Brain microvascular endothelial cell (primary cell): ENCODE results near the gene ADAMTSL2.

Experiments used
- DNase-seq: peaks from one replicate; pipeline ENCODE4 v3.0.0-alpha.2; 2020
- H3K27ac ChIP-seq: fragments of 250-450 bp; sonication (Bioruptor Pico); 2 replicates; pipeline ENCODE4 v1.5.1; 2020; ENCODE audit warnings: mild to moderate bottlenecking, moderate library complexity
- H3K27me3 ChIP-seq: fragments of 250-450 bp; sonication (Bioruptor Pico); replicated peaks from 2 replicates; pipeline ENCODE4 v1.5.1; 2020; ENCODE audit warnings: mild to moderate bottlenecking
- H3K36me3 ChIP-seq: fragments of 250-450 bp; sonication (Bioruptor Pico); replicated peaks from 2 replicates; pipeline ENCODE4 v1.5.1; 2020; ENCODE audit warnings: mild to moderate bottlenecking
- H3K4me3 ChIP-seq: 2 replicates; pipeline ENCODE4 v1.5.1; 2011; ENCODE audit warnings: low read depth, mild to moderate bottlenecking, control low read depth, low read length, moderate library complexity
- CTCF ChIP-seq: IDR thresholded peaks from 2 replicates; pipeline ENCODE4 v1.5.1; 2011; ENCODE audit warnings: low read depth, mild to moderate bottlenecking, moderate library complexity, low read length, control low read depth, inconsistent platforms; ENCODE audit errors: missing control alignments
- in situ Hi-C: cut with HindIII; loops from 2 replicates; pipeline ENCODE4 v1.10.0; 2017; ENCODE audit warnings: low sequenced_read_pairs, low pct_ligation_motif_present

The ADAMTSL2 gene

DNA sequence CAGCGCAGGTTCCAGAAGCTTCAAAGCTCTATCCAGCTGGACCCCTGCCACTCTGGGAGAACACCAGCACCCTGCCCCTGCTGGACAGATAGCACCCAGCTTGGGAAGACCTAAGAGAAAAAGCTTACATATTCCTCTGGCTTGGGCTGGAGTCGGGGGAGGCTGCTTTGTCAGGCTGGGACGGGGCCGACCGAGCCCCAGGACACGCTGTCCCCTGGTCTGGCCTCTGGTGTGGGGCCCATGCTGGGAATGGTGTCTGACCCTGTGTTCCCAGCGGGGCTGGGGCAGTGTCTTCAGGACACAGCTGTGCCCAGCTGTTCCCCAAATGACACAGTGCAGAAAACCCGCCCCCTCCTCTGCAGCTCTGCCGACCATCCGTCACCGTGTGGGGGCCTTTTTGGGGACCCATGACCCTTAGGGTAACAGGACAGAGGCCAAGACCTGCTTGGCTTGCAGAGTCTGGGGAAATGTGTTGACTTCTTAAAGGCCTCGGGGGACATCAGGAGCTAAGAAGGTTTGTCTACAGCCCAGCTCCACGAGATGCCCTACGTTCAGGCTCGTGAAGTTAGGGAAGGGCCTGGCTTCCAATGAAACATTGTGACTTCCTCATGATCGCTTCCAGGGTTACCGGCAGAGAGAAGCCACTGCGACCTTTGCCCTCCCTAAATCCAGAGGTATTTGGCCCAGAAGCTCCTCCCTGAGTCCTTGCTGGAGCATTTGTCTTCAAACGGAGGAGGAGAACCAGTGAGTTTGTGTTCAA lies 35.2 kb upstream of the ADAMTSL2 start:
- Histone ChIP-seq H3K36me3 (no peaks in the 10 kb centered on the region), H3K27me3 (peaks cover 2% of the 10 kb centered on the region), H3K4me3 (no peak overlapping the region), H3K27ac (no peak overlapping the region)
- no peak for TF ChIP-seq CTCF
- no peak for DNase-seq
- in situ Hi-C loops = no loop called here

GRCh38 chr9:133499892-133500270 lies 34.6 kb upstream of the ADAMTSL2 start:
- in situ Hi-C loops = no loop called here
- H3K27ac ChIP-seq = no peak overlapping the region
- TF ChIP-seq CTCF = no peak
- no peak for DNase-seq
- H3K4me3 ChIP-seq = no peak overlapping the region
- peaks cover 2% of the 10 kb centered on the region for H3K27me3 ChIP-seq
- no peaks in the 10 kb centered on the region for H3K36me3 ChIP-seq

- Histone ChIP-seq H3K4me3 (no peak overlapping the region), H3K36me3 (no peaks in the 10 kb centered on the region), H3K27me3 (no peaks in the 10 kb centered on the region), H3K27ac (no peak overlapping the region)
- no peak for TF ChIP-seq CTCF
- in situ Hi-C loops = no loop called here
- DNase-seq = no peak
Observed at GRCh38 chr9:133502112-133502511, 32.4 kb upstream of the ADAMTSL2 start.

DNA sequence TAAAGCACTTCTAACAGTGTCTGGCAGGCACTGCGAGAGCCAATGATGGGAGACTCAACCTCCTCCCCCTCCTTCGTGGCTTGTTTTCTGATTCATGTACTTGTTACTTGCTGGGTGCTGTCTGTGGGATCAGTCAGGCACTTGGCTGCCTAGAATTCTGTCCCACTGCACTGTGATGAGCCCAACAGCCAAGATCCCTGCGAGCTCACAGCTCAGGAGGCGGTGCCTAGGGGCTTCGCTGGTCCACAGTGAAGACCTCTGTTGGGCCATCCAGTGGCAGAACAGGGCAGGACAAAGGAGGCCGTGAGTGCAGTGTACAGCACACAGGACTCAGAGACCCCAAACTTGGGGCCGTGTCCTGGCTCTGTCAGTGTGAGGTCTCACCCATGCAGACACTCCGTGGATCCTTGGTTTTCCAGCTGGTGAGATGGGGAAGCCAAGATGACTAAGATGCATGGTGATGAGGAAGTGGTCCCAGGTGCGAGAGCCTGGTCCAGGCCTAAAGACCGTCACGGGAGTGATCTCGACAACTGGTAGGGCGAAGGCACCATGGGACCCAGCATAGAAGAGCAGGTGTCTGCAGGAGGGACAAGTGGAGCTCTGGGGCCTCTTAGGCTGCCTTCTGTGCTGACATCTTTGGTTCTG lies 29.2 kb upstream of the ADAMTSL2 start:
- H3K27ac ChIP-seq = no peak overlapping the region
- H3K27me3 ChIP-seq = no peaks in the 10 kb centered on the region
- H3K36me3 ChIP-seq = no peaks in the 10 kb centered on the region
- in situ Hi-C loops = no loop called here
- DNase-seq = peak; percentile 20
- H3K4me3 ChIP-seq = no peak overlapping the region
- TF ChIP-seq CTCF = no peak

- DNase-seq = no peak
- in situ Hi-C loops = no loop called here
- H3K4me3 ChIP-seq = no peak overlapping the region
Observed at GRCh38 chr9:133505901-133506652, 28.4 kb upstream of the ADAMTSL2 start.

More at GRCh38 chr9:133505901-133506652, 28.4 kb upstream of the ADAMTSL2 start:
- H3K36me3 ChIP-seq = no peaks in the 10 kb centered on the region
- no peak for TF ChIP-seq CTCF
- H3K27ac ChIP-seq = no peak overlapping the region
- H3K27me3 ChIP-seq = no peaks in the 10 kb centered on the region
